ENCODE data around the gene TIMP4.

The TIMP4 gene

DNA sequence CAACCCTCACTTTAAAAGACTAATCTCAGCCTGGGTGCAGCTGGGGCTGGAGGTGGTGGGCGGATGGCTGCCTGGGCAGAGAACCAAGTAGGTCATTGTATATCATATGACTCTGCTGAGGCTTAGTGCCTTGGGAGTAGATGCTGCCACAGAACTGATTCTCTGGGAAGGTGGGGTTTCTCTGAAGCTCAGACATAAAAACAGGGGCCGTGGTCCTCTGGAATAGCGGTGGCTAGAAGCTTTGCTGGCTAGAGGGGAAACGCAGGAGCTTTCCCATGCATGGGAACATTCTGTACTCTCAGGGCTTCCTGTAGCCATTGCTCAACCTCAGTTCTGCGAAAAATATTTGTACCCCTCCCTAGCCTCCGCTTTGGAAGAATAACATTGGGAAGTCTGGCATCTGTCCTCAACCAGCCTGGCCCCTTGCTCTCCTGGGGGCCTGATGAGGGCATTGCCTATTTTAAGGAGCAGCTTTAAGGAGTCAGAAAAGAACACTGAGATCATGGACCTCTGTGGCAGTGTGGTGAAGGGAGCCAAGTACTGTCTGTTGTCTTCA lies 14.7 kb downstream of the TIMP4 start:
- Mint-ChIP-seq H3K4me1 (ENCODE audit: low read depth) (no peaks in the 10 kb centered on the region), H3K27me3 (no peaks in the 10 kb centered on the region), H3K9me3 (ENCODE audit: low read depth) (no peaks in the 10 kb centered on the region), H3K4me3 (no peak overlapping the region), H3K27ac (no peak overlapping the region), H3K36me3 (no peaks in the 10 kb centered on the region)

- no peaks in the 10 kb centered on the region for H3K4me1 Mint-ChIP-seq (ENCODE audit: low read depth)
- no peak overlapping the region for H3K4me3 Mint-ChIP-seq
- no peaks in the 10 kb centered on the region for H3K27me3 Mint-ChIP-seq
- H3K36me3 Mint-ChIP-seq, result no peaks in the 10 kb centered on the region
- H3K9me3 Mint-ChIP-seq (ENCODE audit: low read depth), result no peaks in the 10 kb centered on the region
- H3K27ac Mint-ChIP-seq, result no peak overlapping the region
These were observed 16.2 kb downstream of the TIMP4 start for GRCh38 chr3:12142476-12142875.

DNA sequence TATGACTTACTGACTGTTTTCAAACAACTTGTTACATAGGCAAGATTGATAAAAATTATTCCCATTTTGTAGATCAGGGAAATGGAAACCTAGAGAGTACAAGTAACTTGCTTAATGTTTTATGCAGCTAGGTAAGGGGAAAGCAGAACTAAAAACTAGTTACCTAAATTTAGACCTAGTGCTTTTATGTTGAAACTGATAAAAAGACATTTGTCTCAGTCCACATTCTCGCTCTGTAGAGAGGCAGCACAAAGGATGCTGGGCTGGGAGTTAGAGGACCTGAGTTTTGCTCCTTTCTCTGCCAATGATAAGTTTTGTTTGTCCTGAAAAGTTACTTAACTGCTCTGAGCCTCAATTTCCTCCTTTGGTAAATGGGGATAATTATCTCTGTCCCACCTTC lies 17.4 kb downstream of the TIMP4 start:
- Mint-ChIP-seq H3K27me3 (no peaks in the 10 kb centered on the region), H3K4me1 (ENCODE audit: low read depth) (no peaks in the 10 kb centered on the region), H3K9me3 (ENCODE audit: low read depth) (no peaks in the 10 kb centered on the region), H3K27ac (no peak overlapping the region), H3K4me3 (no peak overlapping the region), H3K36me3 (no peaks in the 10 kb centered on the region)

GRCh38 chr3:12139111-12139511 lies 19.6 kb downstream of the TIMP4 start:
- H3K4me3 Mint-ChIP-seq, result no peak overlapping the region
- no peaks in the 10 kb centered on the region for H3K27me3 Mint-ChIP-seq
- no peaks in the 10 kb centered on the region for H3K36me3 Mint-ChIP-seq
- H3K27ac Mint-ChIP-seq, result peak overlapping the region; percentile 30
- no peaks in the 10 kb centered on the region for H3K4me1 Mint-ChIP-seq (ENCODE audit: low read depth)
- no peaks in the 10 kb centered on the region for H3K9me3 Mint-ChIP-seq (ENCODE audit: low read depth)

DNA sequence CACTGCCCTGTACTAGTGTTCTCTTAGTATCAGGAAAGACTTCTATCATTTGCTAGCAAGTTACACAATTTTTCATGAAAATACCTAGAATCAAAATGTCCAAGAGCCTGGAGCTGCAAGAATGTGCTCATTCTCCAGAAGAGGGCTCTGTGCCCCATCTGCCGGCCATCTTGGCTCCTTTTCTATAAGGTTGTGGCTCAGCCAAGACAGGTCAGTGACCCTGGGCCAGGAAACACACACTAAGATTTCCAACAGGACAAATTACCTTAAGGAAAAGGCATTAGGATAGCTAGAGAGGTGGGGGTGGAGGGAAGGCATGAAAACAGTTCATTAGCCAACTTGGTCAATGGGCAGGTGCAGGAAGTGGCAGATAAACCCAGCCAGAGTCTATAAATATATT lies 20.7 kb downstream of the TIMP4 start:
- no peaks in the 10 kb centered on the region for H3K27me3 Mint-ChIP-seq

GRCh38 chr3:12136371-12136770 lies 22.3 kb downstream of the TIMP4 start:
- H3K4me3 Mint-ChIP-seq, result no peak overlapping the region
- H3K27ac Mint-ChIP-seq, result no peak overlapping the region
- no peaks in the 10 kb centered on the region for H3K4me1 Mint-ChIP-seq (ENCODE audit: low read depth)
- peaks cover 2% of the 10 kb centered on the region for H3K27me3 Mint-ChIP-seq
- H3K9me3 Mint-ChIP-seq (ENCODE audit: low read depth), result no peaks in the 10 kb centered on the region
- H3K36me3 Mint-ChIP-seq, result no peaks in the 10 kb centered on the region

More for the DNA sequence above, 20.7 kb downstream of the TIMP4 start:
- no peaks in the 10 kb centered on the region for H3K9me3 Mint-ChIP-seq (ENCODE audit: low read depth)
- no peaks in the 10 kb centered on the region for H3K36me3 Mint-ChIP-seq
- H3K27ac Mint-ChIP-seq, result no peak overlapping the region
- no peaks in the 10 kb centered on the region for H3K4me1 Mint-ChIP-seq (ENCODE audit: low read depth)
- no peak overlapping the region for H3K4me3 Mint-ChIP-seq

DNA sequence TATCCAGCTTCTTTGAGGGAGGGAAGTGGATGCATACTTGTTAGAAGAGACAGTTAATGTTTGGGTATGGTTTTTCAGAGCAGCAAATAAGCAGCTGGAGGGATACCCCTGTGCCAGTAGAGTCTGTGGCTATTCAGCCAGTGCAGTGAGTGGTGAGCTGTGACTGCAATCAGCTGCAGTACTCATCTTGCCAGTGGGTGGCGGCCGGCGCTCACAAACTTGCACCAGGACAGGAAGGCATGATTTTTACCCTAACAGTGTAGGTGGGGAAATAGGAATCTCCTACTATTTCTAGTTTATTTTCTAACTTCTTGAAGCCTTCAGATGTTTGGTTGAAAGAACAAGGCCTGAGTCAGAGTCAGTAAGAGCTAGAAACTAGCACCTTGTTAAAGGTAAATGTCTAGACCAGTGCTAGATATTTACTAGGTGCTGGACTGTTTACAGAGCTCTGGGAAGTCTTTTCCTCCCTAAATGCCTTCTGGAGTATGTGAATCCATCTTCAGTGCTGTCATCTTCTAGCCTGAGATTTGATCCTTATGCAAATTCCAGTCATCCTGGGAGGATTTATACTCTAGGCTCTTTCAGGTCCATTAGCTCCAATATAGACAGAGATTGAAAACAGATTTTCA lies 23.6 kb downstream of the TIMP4 start:
- no peak overlapping the region for H3K4me3 Mint-ChIP-seq
- H3K9me3 Mint-ChIP-seq (ENCODE audit: low read depth), result no peaks in the 10 kb centered on the region
- H3K27me3 Mint-ChIP-seq, result peaks cover 2% of the 10 kb centered on the region
- no peaks in the 10 kb centered on the region for H3K4me1 Mint-ChIP-seq (ENCODE audit: low read depth)
- H3K27ac Mint-ChIP-seq, result no peak overlapping the region
- no peaks in the 10 kb centered on the region for H3K36me3 Mint-ChIP-seq

GRCh38 chr3:12132881-12133280 lies 25.8 kb downstream of the TIMP4 start:
- no peak overlapping the region for H3K4me3 Mint-ChIP-seq
- H3K36me3 Mint-ChIP-seq, result no peaks in the 10 kb centered on the region
- H3K27ac Mint-ChIP-seq, result no peak overlapping the region
- H3K4me1 Mint-ChIP-seq (ENCODE audit: low read depth), result no peaks in the 10 kb centered on the region
- no peaks in the 10 kb centered on the region for H3K9me3 Mint-ChIP-seq (ENCODE audit: low read depth)
- peaks cover 7% of the 10 kb centered on the region for H3K27me3 Mint-ChIP-seq

GRCh38 chr3:12131351-12132090 lies 27.2 kb downstream of the TIMP4 start:
- Mint-ChIP-seq H3K27me3 (peaks cover 9% of the 10 kb centered on the region), H3K9me3 (ENCODE audit: low read depth) (no peaks in the 10 kb centered on the region), H3K4me3 (no peak overlapping the region), H3K27ac (no peak overlapping the region), H3K4me1 (ENCODE audit: low read depth) (no peaks in the 10 kb centered on the region), H3K36me3 (no peaks in the 10 kb centered on the region)

GRCh38 chr3:12127391-12127790 lies 31.3 kb downstream of the TIMP4 start:
- Mint-ChIP-seq H3K36me3 (no peaks in the 10 kb centered on the region), H3K9me3 (ENCODE audit: low read depth) (no peaks in the 10 kb centered on the region), H3K27me3 (peaks cover 14% of the 10 kb centered on the region), H3K4me3 (no peak overlapping the region), H3K4me1 (ENCODE audit: low read depth) (no peaks in the 10 kb centered on the region), H3K27ac (no peak overlapping the region)

GRCh38 chr3:12125772-12126171 lies 32.9 kb downstream of the TIMP4 start:
- Mint-ChIP-seq H3K36me3 (no peaks in the 10 kb centered on the region), H3K4me3 (no peak overlapping the region), H3K4me1 (ENCODE audit: low read depth) (peaks cover 1% of the 10 kb centered on the region), H3K9me3 (ENCODE audit: low read depth) (no peaks in the 10 kb centered on the region), H3K27me3 (peaks cover 16% of the 10 kb centered on the region), H3K27ac (no peak overlapping the region)

GRCh38 chr3:12121466-12121865 lies 37.2 kb downstream of the TIMP4 start:
- Mint-ChIP-seq H3K4me3 (no peak overlapping the region), H3K9me3 (ENCODE audit: low read depth) (no peaks in the 10 kb centered on the region), H3K4me1 (ENCODE audit: low read depth) (peaks cover 3% of the 10 kb centered on the region), H3K27me3 (peaks cover 18% of the 10 kb centered on the region), H3K27ac (no peak overlapping the region), H3K36me3 (no peaks in the 10 kb centered on the region)

DNA sequence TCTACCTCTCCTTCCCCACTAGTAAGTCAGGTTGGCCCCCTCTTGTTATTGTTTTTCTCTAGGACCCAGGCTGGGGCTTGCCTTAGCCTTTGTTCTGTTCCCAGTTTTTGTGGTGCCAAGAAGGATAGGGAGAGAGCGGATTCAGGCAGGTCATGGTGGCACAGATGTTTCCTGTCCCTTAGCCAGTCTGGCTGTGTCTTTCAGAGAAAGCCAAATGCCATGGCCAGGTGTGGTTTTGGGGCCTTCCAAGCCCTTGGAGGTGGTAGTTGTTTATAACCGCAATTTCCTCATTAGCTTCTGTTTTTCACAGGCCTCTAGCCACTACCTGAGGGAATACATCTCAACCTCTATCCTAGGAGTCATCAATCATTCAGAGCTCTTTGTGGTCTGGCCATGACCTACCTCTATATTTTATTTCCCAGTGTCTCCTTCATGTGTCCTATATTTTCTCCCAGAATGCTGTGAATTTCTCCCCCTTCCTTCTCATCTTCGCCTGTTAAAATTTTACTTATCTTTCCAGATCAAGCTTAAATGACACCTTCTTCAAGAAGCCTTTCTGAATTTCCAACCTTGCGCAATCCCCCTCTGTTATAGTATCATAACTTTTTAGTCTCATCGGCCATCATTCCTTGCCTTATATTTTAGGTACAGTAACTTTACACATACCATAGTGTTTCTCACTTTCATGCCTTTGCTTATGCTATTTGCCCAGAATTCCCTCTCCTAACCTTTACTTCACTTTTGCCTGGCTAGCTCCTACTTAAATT lies 38.2 kb downstream of the TIMP4 start:
- Mint-ChIP-seq H3K9me3 (ENCODE audit: low read depth) (no peaks in the 10 kb centered on the region), H3K4me3 (no peak overlapping the region), H3K36me3 (no peaks in the 10 kb centered on the region), H3K4me1 (ENCODE audit: low read depth) (peaks cover 3% of the 10 kb centered on the region), H3K27me3 (peaks cover 20% of the 10 kb centered on the region), H3K27ac (no peak overlapping the region)

DNA sequence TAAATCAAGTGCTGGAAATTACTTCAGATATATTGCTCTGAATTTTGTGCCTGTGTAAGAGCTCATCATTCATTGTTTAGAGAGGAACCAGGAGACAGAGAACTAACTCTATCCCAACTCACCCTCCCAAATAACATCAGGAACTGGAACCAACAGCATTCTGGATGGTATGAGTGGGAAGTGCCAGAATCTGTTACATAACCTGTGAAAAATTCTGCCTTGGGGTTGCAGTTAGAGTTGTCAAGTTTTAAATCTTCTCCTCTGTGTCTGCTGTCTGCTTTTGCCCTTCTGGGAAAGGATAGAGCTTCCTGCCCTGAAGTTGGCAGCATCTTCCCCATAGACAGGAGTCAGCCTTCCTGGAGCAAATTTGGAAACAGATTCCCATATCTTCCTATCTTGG lies 41.2 kb downstream of the TIMP4 start:
- H3K27ac Mint-ChIP-seq, result no peak overlapping the region
- peaks cover 3% of the 10 kb centered on the region for H3K4me1 Mint-ChIP-seq (ENCODE audit: low read depth)
- no peaks in the 10 kb centered on the region for H3K36me3 Mint-ChIP-seq
- no peak overlapping the region for H3K4me3 Mint-ChIP-seq
- H3K9me3 Mint-ChIP-seq (ENCODE audit: low read depth), result no peaks in the 10 kb centered on the region
- H3K27me3 Mint-ChIP-seq, result peaks cover 15% of the 10 kb centered on the region

- H3K27ac Mint-ChIP-seq, result no peak overlapping the region
- H3K36me3 Mint-ChIP-seq, result no peaks in the 10 kb centered on the region
- no peak overlapping the region for H3K4me3 Mint-ChIP-seq
- no peaks in the 10 kb centered on the region for H3K9me3 Mint-ChIP-seq (ENCODE audit: low read depth)
- peaks cover 15% of the 10 kb centered on the region for H3K27me3 Mint-ChIP-seq
- H3K4me1 Mint-ChIP-seq (ENCODE audit: low read depth), result peaks cover 3% of the 10 kb centered on the region
These were observed 41.8 kb downstream of the TIMP4 start for GRCh38 chr3:12116870-12117269.
